Left lung (tissue), 14 donors: ENCODE measurements around the gene OR4D10. TPM values are rescaled to one million over a fixed set of nuclear protein-coding genes. Genes with fewer than 3 reads are reported as not detected.

Source experiments
- ATAC-seq: fragments of 200-7000 bp; cut with Tn5 transposase; one replicate; pipeline ENCODE4 v1.9.1; 2020; ENCODE audit warnings: moderate library complexity
- DNase-seq, 4 donors: peaks; one replicate each; pipeline ENCODE4 v3.0.0-alpha.2; 2013 to 2020
- H3K27ac ChIP-seq, 2 donors: fragments of 200-600 bp; sonication (generic) in 1 of 2; one replicate each; pipeline versions ENCODE4 v1.5.0 to v1.8.0; 2020 to 2021
- H3K27me3 ChIP-seq, 2 donors: fragments of 200-600 bp; sonication (generic) in 1 of 2; one replicate each; pipeline versions ENCODE4 v1.5.0 to v1.8.0; 2020 to 2021
- H3K36me3 ChIP-seq, 2 donors: fragments of 200-600 bp; sonication (generic) in 1 of 2; one replicate each; pipeline versions ENCODE4 v1.5.0 to v1.8.0; 2020 to 2021
- H3K4me1 ChIP-seq, 2 donors: fragments of 200-600 bp; one replicate each; pipeline ENCODE4 v1.8.0; 2021
- H3K4me3 ChIP-seq, 2 donors: fragments of 200-600 bp; sonication (generic) in 1 of 2; one replicate each; pipeline versions ENCODE4 v1.5.0 to v1.8.0; 2020 to 2021; ENCODE audit warnings: mild to moderate bottlenecking in 1 of 2
- H3K9me3 ChIP-seq, 2 donors: fragments of 200-600 bp; sonication (generic) in 1 of 2; one replicate each; pipeline versions ENCODE4 v1.5.0 to v1.8.0; 2020 to 2021
- CTCF ChIP-seq, 2 donors: fragments of 200-600 bp; sonication (generic) in 1 of 2; IDR thresholded peaks; one replicate each; pipeline versions ENCODE4 v1.5.0 to v1.8.0; 2021; ENCODE audit warnings: antibody characterized with exemption in 2 of 2
- intact Hi-C, 2 donors: fragments of 100-400 bp; cut with DNase I; formaldehyde crosslinking; loops; one replicate each; pipeline versions ENCODE4 v1.11.2 to v1.14.2; 2022
- long read RNA-seq, 12 donors: library from polyadenylated mRNA in 2 of 12; unstranded in 2 of 12; transcript quantifications; one replicate each; pipeline ENCODE4 v2.0.0 and lab custom pipeline, GENCODE V29; 2019 to 2026
- polyA plus RNA-seq, 6 donors: library from polyadenylated mRNA; unstranded; fragments of 120-200 nt; gene quantifications; one replicate each; pipeline ENCODE4 v1.2.1, GENCODE V29; 2013; ENCODE audit not compliant: insufficient read length in 6 of 6
- total RNA-seq, 2 donors: library from RNA; stranded (reverse); fragmentation: NEBNext Ultra II Directional; extraction: Animal tissue kit (Norgen Biotek cat#: 25700); gene quantifications; one replicate each; pipeline ENCODE4 v1.2.1, GENCODE V29; 2021
- donor health status: DM: no; HTN: yes; CAD: no.
- donor health status: DM: no; HTN: no; CAD: no.

The OR4D10 gene
- total RNA-seq (not detected), polyA plus RNA-seq (not detected)
- long read RNA-seq, donor 1, result 0 reads
- long read RNA-seq, donor 2, result 0 reads
- long read RNA-seq, donor 3, result 0 reads
- long read RNA-seq, donor 4, result 0 reads
- long read RNA-seq, donor 5, result 0 reads
- long read RNA-seq, donor 6, result 0 reads
- long read RNA-seq, donor 7, result 0 reads
- long read RNA-seq, donor 8, result 0 reads
- long read RNA-seq, donor 9, result 0 reads
- long read RNA-seq, donor 10, result 0 reads
- long read RNA-seq, donor 11, result 0 reads
- long read RNA-seq, donor 12, result 0 reads

- Histone ChIP-seq H3K36me3 (no peaks in the 10 kb centered on the region), H3K27ac (no peak within 1 kb of the TSS), H3K4me1 (no peaks in the 10 kb centered on the region), H3K9me3 (no peaks in the 10 kb centered on the region), H3K27me3 (no peaks in the 10 kb centered on the region), H3K4me3 (no peak within 1 kb of the TSS)
- ATAC-seq (no peak), DNase-seq (no peak)
- no peak for TF ChIP-seq CTCF (IDR thresholded peaks at IDR 0.05)
- intact Hi-C loops, result no loop called here
Measured at GRCh38 chr11:59473015-59473414, at the start of gene OR4D10. Gene OR4D10, plus strand, starts transcription at chr11:59473315. Its CDS starts 4,115 bp downstream, at chr11:59477430.

- H3K27me3 ChIP-seq, result no peaks in the 10 kb centered on the region
- no peak for TF ChIP-seq CTCF (IDR thresholded peaks at IDR 0.05)
- H3K9me3 ChIP-seq, result no peaks in the 10 kb centered on the region
- ATAC-seq (no peak), DNase-seq (no peak)
- intact Hi-C loops, result no loop called here
- no peak overlapping the region for H3K27ac ChIP-seq
- no peaks in the 10 kb centered on the region for H3K4me1 ChIP-seq
- no peak overlapping the region for H3K4me3 ChIP-seq
- H3K36me3 ChIP-seq, result no peaks in the 10 kb centered on the region
Measured at GRCh38 chr11:59423835-59424234, 49.3 kb upstream of the OR4D10 start.

GRCh38 chr11:59425131-59425530 is 48.0 kb upstream of the OR4D10 start:
- no peak overlapping the region for H3K4me3 ChIP-seq
- DNase-seq (no peak), ATAC-seq (no peak)
- no peaks in the 10 kb centered on the region for H3K4me1 ChIP-seq
- TF ChIP-seq CTCF (IDR thresholded peaks at IDR 0.05), result no peak
- intact Hi-C loops, result no loop called here
- H3K36me3 ChIP-seq, result no peaks in the 10 kb centered on the region
- no peaks in the 10 kb centered on the region for H3K9me3 ChIP-seq
- no peak overlapping the region for H3K27ac ChIP-seq
- H3K27me3 ChIP-seq, result no peaks in the 10 kb centered on the region

- no peak for TF ChIP-seq CTCF (IDR thresholded peaks at IDR 0.05)
- H3K9me3 ChIP-seq, result no peaks in the 10 kb centered on the region
- DNase-seq, result no peak
Measured at GRCh38 chr11:59426361-59427067, 46.6 kb upstream of the OR4D10 start, which contains the start of gene OR5A2. Gene OR5A2, minus strand, starts transcription at chr11:59426413. Its CDS starts 3,460 bp downstream, at chr11:59422953.

GRCh38 chr11:59427068-59427382 is 46.1 kb upstream of the OR4D10 start:
- H3K4me3 ChIP-seq, result no peak overlapping the region
- no peaks in the 10 kb centered on the region for H3K9me3 ChIP-seq
- intact Hi-C loops, result no loop called here
- no peak for ATAC-seq
- H3K36me3 ChIP-seq, result no peaks in the 10 kb centered on the region
- H3K4me1 ChIP-seq, result no peaks in the 10 kb centered on the region
- H3K27ac ChIP-seq, result no peak overlapping the region
- no peak for DNase-seq
- TF ChIP-seq CTCF (IDR thresholded peaks at IDR 0.05), result no peak
- no peaks in the 10 kb centered on the region for H3K27me3 ChIP-seq

More at GRCh38 chr11:59426361-59427067, 46.6 kb upstream of the OR4D10 start, which contains the start of gene OR5A2:
- Histone ChIP-seq H3K27ac (no peak within 1 kb of the TSS), H3K4me1 (no peaks in the 10 kb centered on the region), H3K4me3 (no peak within 1 kb of the TSS), H3K27me3 (no peaks in the 10 kb centered on the region), H3K36me3 (no peaks in the 10 kb centered on the region)
- ATAC-seq, result no peak
- intact Hi-C loops, result no loop called here
